GM12878 (cell line): ENCODE measurements around the gene HMX3.

ENCODE experiments used
- BRCA1 ChIP-seq: IDR thresholded peaks from 2 replicates; pipeline ENCODE4 v1.6.1; 2011; ENCODE audit warnings: low read depth, low read length, improper control_type of control experiment
- EP300 ChIP-seq, 2 experiments: fragments of 150-350 bp in 1 of 2; IDR thresholded peaks; 2 replicates each; pipeline ENCODE4 v1.6.1; 2011 to 2012; ENCODE audit warnings: low read depth in 2 of 2, low read length in 2 of 2, borderline replicate concordance in 1 of 2, improper control_type of control experiment in 1 of 2, inconsistent platforms in 1 of 2; ENCODE audit not compliant: control insufficient read depth in 1 of 2
- IKZF1 ChIP-seq: fragments of 450-650 bp; conservative IDR thresholded peaks from 2 replicates; pipeline ENCODE4 v1.6.1; 2017; ENCODE audit warnings: antibody characterized with exemption, mild to moderate bottlenecking
- MEF2A ChIP-seq: IDR thresholded peaks from 2 replicates; pipeline ENCODE4 v1.6.1; 2011; ENCODE audit warnings: low read depth, mild to moderate bottlenecking, low read length, moderate library complexity; ENCODE audit not compliant: insufficient read depth
- NR2C1 ChIP-seq: fragments of 450-650 bp; IDR thresholded peaks from 2 replicates; pipeline ENCODE4 v1.6.1; 2017; ENCODE audit warnings: antibody characterized with exemption, mild to moderate bottlenecking, moderate library complexity
- POLR2A ChIP-seq: IDR thresholded peaks from 2 replicates; pipeline ENCODE4 v1.6.1; 2011; ENCODE audit warnings: low read depth, mild to moderate bottlenecking, low read length
- TF ChIP-seq, protein P1 (sequence below): fragments of 450-650 bp; IDR thresholded peaks from 2 replicates; pipeline ENCODE4 v1.6.1; 2018; ENCODE audit warnings: borderline replicate concordance, mild to moderate bottlenecking; ENCODE audit not compliant: partially characterized antibody
- TF ChIP-seq, protein P2 (sequence below), 3 experiments: IDR thresholded peaks in 2 of 3; conservative IDR thresholded peaks in 1 of 3; 2 replicates each; pipeline ENCODE4 v1.5.1; 2011; ENCODE audit warnings: low read depth in 3 of 3, low read length in 3 of 3, mild to moderate bottlenecking in 3 of 3, control low read depth in 2 of 3, moderate library complexity in 2 of 3, inconsistent platforms in 1 of 3, mixed read lengths in 1 of 3; ENCODE audit not compliant: control insufficient read depth in 2 of 3, insufficient read depth in 1 of 3; ENCODE audit errors: extremely low read depth in 1 of 3
- TF ChIP-seq, protein P3 (sequence below): IDR thresholded peaks from 2 replicates; pipeline ENCODE4 v1.6.1; 2012; ENCODE audit warnings: mild to moderate bottlenecking, low read depth, low read length
- TF ChIP-seq, protein P4 (sequence below): IDR thresholded peaks from 2 replicates; pipeline ENCODE4 v1.6.1; 2012; ENCODE audit warnings: low read depth, low read length, improper control_type of control experiment
- TF ChIP-seq, protein P5 (sequence below): fragments of 450-650 bp; IDR thresholded peaks from 2 replicates; pipeline ENCODE4 v1.6.1; 2017; ENCODE audit warnings: low read depth, mild to moderate bottlenecking, moderate library complexity

DNA sequence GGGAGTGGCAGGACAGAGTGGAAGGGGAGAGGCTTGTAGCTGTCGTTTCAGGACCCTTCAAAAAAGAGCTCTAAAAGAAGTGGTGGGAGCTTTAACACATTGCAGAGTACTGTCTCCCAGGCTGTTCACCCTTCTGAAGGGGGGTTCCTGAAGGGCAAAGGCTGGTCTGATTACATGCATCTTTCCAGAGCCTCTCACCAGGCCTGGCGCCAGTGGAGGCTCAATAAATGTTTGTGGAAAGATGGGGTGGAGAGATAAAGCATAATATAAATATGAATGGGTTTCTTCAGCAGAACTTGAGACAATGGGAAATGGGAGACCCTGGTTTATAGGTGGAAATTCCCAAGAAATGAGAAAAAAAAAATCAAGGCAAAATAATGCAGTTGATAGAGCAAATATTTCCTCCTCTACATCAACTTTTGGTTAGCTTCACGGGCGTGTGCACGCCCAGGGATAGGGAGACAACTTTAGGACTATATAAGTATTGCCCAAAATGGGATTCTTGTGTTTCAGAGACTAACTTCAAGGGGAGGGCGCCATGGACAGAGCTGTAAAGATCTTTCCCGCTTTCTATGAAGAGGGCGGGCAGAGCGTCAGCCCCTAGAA, 17.8 kb downstream of the HMX3 start:
- no peak for TF ChIP-seq NR2C1
- TF ChIP-seq, protein P1, sequence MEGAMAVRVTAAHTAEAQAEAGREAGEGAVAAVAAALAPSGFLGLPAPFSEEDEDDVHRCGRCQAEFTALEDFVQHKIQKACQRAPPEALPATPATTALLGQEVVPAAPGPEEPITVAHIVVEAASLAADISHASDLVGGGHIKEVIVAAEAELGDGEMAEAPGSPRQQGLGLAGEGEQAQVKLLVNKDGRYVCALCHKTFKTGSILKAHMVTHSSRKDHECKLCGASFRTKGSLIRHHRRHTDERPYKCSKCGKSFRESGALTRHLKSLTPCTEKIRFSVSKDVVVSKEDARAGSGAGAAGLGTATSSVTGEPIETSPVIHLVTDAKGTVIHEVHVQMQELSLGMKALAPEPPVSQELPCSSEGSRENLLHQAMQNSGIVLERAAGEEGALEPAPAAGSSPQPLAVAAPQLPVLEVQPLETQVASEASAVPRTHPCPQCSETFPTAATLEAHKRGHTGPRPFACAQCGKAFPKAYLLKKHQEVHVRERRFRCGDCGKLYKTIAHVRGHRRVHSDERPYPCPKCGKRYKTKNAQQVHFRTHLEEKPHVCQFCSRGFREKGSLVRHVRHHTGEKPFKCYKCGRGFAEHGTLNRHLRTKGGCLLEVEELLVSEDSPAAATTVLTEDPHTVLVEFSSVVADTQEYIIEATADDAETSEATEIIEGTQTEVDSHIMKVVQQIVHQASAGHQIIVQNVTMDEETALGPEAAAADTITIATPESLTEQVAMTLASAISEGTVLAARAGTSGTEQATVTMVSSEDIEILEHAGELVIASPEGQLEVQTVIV: no peak
- no peak for TF ChIP-seq IKZF1
- no peak for TF ChIP-seq EP300 (IDR thresholded peaks at IDR 0.05; ENCODE audit: borderline replicate concordance in 1 of 2, control insufficient read depth in 1 of 2, low read depth in 2 of 2, low read length in 2 of 2)
- TF ChIP-seq, protein P2, sequence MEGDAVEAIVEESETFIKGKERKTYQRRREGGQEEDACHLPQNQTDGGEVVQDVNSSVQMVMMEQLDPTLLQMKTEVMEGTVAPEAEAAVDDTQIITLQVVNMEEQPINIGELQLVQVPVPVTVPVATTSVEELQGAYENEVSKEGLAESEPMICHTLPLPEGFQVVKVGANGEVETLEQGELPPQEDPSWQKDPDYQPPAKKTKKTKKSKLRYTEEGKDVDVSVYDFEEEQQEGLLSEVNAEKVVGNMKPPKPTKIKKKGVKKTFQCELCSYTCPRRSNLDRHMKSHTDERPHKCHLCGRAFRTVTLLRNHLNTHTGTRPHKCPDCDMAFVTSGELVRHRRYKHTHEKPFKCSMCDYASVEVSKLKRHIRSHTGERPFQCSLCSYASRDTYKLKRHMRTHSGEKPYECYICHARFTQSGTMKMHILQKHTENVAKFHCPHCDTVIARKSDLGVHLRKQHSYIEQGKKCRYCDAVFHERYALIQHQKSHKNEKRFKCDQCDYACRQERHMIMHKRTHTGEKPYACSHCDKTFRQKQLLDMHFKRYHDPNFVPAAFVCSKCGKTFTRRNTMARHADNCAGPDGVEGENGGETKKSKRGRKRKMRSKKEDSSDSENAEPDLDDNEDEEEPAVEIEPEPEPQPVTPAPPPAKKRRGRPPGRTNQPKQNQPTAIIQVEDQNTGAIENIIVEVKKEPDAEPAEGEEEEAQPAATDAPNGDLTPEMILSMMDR (IDR thresholded peaks at IDR 0.05 in 2 of 3, conservative IDR thresholded peaks at IDR 0.05 in 1 of 3; ENCODE audit: control insufficient read depth in 2 of 3, extremely low read depth in 1 of 3, insufficient read depth in 1 of 3, low read depth in 3 of 3, low read length in 3 of 3): no peak
- TF ChIP-seq MEF2A: no peak
- TF ChIP-seq, protein P3, sequence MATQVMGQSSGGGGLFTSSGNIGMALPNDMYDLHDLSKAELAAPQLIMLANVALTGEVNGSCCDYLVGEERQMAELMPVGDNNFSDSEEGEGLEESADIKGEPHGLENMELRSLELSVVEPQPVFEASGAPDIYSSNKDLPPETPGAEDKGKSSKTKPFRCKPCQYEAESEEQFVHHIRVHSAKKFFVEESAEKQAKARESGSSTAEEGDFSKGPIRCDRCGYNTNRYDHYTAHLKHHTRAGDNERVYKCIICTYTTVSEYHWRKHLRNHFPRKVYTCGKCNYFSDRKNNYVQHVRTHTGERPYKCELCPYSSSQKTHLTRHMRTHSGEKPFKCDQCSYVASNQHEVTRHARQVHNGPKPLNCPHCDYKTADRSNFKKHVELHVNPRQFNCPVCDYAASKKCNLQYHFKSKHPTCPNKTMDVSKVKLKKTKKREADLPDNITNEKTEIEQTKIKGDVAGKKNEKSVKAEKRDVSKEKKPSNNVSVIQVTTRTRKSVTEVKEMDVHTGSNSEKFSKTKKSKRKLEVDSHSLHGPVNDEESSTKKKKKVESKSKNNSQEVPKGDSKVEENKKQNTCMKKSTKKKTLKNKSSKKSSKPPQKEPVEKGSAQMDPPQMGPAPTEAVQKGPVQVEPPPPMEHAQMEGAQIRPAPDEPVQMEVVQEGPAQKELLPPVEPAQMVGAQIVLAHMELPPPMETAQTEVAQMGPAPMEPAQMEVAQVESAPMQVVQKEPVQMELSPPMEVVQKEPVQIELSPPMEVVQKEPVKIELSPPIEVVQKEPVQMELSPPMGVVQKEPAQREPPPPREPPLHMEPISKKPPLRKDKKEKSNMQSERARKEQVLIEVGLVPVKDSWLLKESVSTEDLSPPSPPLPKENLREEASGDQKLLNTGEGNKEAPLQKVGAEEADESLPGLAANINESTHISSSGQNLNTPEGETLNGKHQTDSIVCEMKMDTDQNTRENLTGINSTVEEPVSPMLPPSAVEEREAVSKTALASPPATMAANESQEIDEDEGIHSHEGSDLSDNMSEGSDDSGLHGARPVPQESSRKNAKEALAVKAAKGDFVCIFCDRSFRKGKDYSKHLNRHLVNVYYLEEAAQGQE: no peak
- TF ChIP-seq, protein P4, sequence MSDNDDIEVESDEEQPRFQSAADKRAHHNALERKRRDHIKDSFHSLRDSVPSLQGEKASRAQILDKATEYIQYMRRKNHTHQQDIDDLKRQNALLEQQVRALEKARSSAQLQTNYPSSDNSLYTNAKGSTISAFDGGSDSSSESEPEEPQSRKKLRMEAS: no peak
- no peak for TF ChIP-seq BRCA1
- TF ChIP-seq, protein P5, sequence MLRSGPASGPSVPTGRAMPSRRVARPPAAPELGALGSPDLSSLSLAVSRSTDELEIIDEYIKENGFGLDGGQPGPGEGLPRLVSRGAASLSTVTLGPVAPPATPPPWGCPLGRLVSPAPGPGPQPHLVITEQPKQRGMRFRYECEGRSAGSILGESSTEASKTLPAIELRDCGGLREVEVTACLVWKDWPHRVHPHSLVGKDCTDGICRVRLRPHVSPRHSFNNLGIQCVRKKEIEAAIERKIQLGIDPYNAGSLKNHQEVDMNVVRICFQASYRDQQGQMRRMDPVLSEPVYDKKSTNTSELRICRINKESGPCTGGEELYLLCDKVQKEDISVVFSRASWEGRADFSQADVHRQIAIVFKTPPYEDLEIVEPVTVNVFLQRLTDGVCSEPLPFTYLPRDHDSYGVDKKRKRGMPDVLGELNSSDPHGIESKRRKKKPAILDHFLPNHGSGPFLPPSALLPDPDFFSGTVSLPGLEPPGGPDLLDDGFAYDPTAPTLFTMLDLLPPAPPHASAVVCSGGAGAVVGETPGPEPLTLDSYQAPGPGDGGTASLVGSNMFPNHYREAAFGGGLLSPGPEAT: no peak
- no peak for TF ChIP-seq POLR2A
